Stomach smooth muscle (tissue), 2 donors: ENCODE data around the gene DEUP1.

Experiments used
- H3K27ac ChIP-seq: one replicate; pipeline ENCODE4 v1.7.0; 2013; ENCODE audit warnings: mild to moderate bottlenecking, low read length, inconsistent platforms
- H3K27me3 ChIP-seq, 2 donors: one replicate each; pipeline ENCODE4 v1.7.0; 2013; ENCODE audit warnings: low read length in 2 of 2; ENCODE audit not compliant: insufficient read depth in 2 of 2, control insufficient read depth in 1 of 2
- H3K36me3 ChIP-seq, 2 donors: one replicate each; pipeline ENCODE4 v1.7.0; 2013; ENCODE audit warnings: low read length in 2 of 2; ENCODE audit not compliant: control insufficient read depth in 2 of 2, insufficient read depth in 2 of 2
- H3K4me1 ChIP-seq: one replicate; pipeline ENCODE4 v1.7.0; 2013; ENCODE audit warnings: low read length; ENCODE audit not compliant: control insufficient read depth, insufficient read depth
- H3K4me3 ChIP-seq, 2 donors: one replicate each; pipeline ENCODE4 v1.7.0; 2013; ENCODE audit warnings: low read length in 2 of 2
- H3K9ac ChIP-seq, 2 donors: one replicate each; pipeline ENCODE4 v1.7.0; 2013; ENCODE audit warnings: low read length in 2 of 2, mild to moderate bottlenecking in 1 of 2
- H3K9me3 ChIP-seq, 2 donors: one replicate each; pipeline ENCODE4 v1.7.0; 2013; ENCODE audit warnings: low read length in 2 of 2; ENCODE audit not compliant: control insufficient read depth in 2 of 2
- donor health status: healthy.
- donor health status: Pancreatic carcinoma.

The DEUP1 gene

GRCh38 chr11:93359396-93359795, 28.9 kb downstream of the DEUP1 start:
- Histone ChIP-seq H3K9me3 (no peaks in the 10 kb centered on the region), H3K4me1 (no peaks in the 10 kb centered on the region), H3K36me3 (no peaks in the 10 kb centered on the region), H3K4me3 (no peak overlapping the region), H3K27ac (no peak overlapping the region), H3K27me3 (no peaks in the 10 kb centered on the region), H3K9ac (no peak overlapping the region)

- Histone ChIP-seq H3K27me3 (no peaks in the 10 kb centered on the region), H3K9ac (no peak overlapping the region), H3K36me3 (no peaks in the 10 kb centered on the region), H3K4me3 (no peak overlapping the region), H3K9me3 (no peaks in the 10 kb centered on the region), H3K4me1 (no peaks in the 10 kb centered on the region), H3K27ac (no peak overlapping the region)
These were observed 30.9 kb downstream of the DEUP1 start for GRCh38 chr11:93361435-93361834.

- Histone ChIP-seq H3K27me3 (no peaks in the 10 kb centered on the region), H3K9ac (no peak overlapping the region), H3K27ac (no peak overlapping the region), H3K9me3 (no peaks in the 10 kb centered on the region), H3K4me1 (no peaks in the 10 kb centered on the region), H3K4me3 (no peak overlapping the region), H3K36me3 (no peaks in the 10 kb centered on the region)
These were observed 37.5 kb downstream of the DEUP1 start for GRCh38 chr11:93368022-93368421.

- no peak overlapping the region for H3K9ac ChIP-seq
These were observed 39.7 kb downstream of the DEUP1 start for GRCh38 chr11:93370260-93370659.

GRCh38 chr11:93389737-93390136, 59.2 kb downstream of the DEUP1 start:
- H3K9ac ChIP-seq = no peak overlapping the region
- no peak overlapping the region for H3K27ac ChIP-seq
- H3K36me3 ChIP-seq = no peaks in the 10 kb centered on the region
- no peak overlapping the region for H3K4me3 ChIP-seq
- no peaks in the 10 kb centered on the region for H3K27me3 ChIP-seq
- no peaks in the 10 kb centered on the region for H3K9me3 ChIP-seq
- H3K4me1 ChIP-seq = no peaks in the 10 kb centered on the region

More at GRCh38 chr11:93370260-93370659, 39.7 kb downstream of the DEUP1 start:
- Histone ChIP-seq H3K36me3 (no peaks in the 10 kb centered on the region), H3K27ac (no peak overlapping the region), H3K27me3 (no peaks in the 10 kb centered on the region), H3K4me3 (no peak overlapping the region), H3K4me1 (no peaks in the 10 kb centered on the region), H3K9me3 (no peaks in the 10 kb centered on the region)

GRCh38 chr11:93392867-93393266, 62.3 kb downstream of the DEUP1 start:
- no peaks in the 10 kb centered on the region for H3K27me3 ChIP-seq

GRCh38 chr11:93393386-93393785, 62.8 kb downstream of the DEUP1 start:
- Histone ChIP-seq H3K27me3 (no peaks in the 10 kb centered on the region), H3K9me3 (no peaks in the 10 kb centered on the region), H3K27ac (no peak overlapping the region), H3K9ac (no peak overlapping the region), H3K4me1 (no peaks in the 10 kb centered on the region), H3K36me3 (no peaks in the 10 kb centered on the region), H3K4me3 (no peak overlapping the region)

More at GRCh38 chr11:93392867-93393266, 62.3 kb downstream of the DEUP1 start:
- Histone ChIP-seq H3K4me1 (no peaks in the 10 kb centered on the region), H3K36me3 (no peaks in the 10 kb centered on the region), H3K9ac (no peak overlapping the region), H3K4me3 (no peak overlapping the region), H3K9me3 (no peaks in the 10 kb centered on the region), H3K27ac (no peak overlapping the region)

- H3K27me3 ChIP-seq = no peaks in the 10 kb centered on the region
These were observed 63.9 kb downstream of the DEUP1 start for GRCh38 chr11:93394488-93394887.

GRCh38 chr11:93396316-93396715, 65.8 kb downstream of the DEUP1 start:
- Histone ChIP-seq H3K4me3 (no peak overlapping the region), H3K36me3 (no peaks in the 10 kb centered on the region), H3K27ac (no peak overlapping the region), H3K9ac (no peak overlapping the region), H3K9me3 (no peaks in the 10 kb centered on the region), H3K4me1 (no peaks in the 10 kb centered on the region), H3K27me3 (no peaks in the 10 kb centered on the region)

More at GRCh38 chr11:93394488-93394887, 63.9 kb downstream of the DEUP1 start:
- Histone ChIP-seq H3K4me3 (no peak overlapping the region), H3K36me3 (no peaks in the 10 kb centered on the region), H3K4me1 (no peaks in the 10 kb centered on the region), H3K9ac (no peak overlapping the region), H3K9me3 (no peaks in the 10 kb centered on the region), H3K27ac (no peak overlapping the region)

- no peaks in the 10 kb centered on the region for H3K36me3 ChIP-seq
- no peaks in the 10 kb centered on the region for H3K27me3 ChIP-seq
- H3K9me3 ChIP-seq = no peaks in the 10 kb centered on the region
- H3K4me1 ChIP-seq = no peaks in the 10 kb centered on the region
- H3K4me3 ChIP-seq = no peak overlapping the region
- H3K9ac ChIP-seq = no peak overlapping the region
- no peak overlapping the region for H3K27ac ChIP-seq
These were observed 73.4 kb downstream of the DEUP1 start for GRCh38 chr11:93403930-93404329.

- H3K27me3 ChIP-seq = no peaks in the 10 kb centered on the region
- no peaks in the 10 kb centered on the region for H3K4me1 ChIP-seq
- no peaks in the 10 kb centered on the region for H3K36me3 ChIP-seq
- no peak overlapping the region for H3K9ac ChIP-seq
- no peaks in the 10 kb centered on the region for H3K9me3 ChIP-seq
- H3K4me3 ChIP-seq = no peak overlapping the region
- no peak overlapping the region for H3K27ac ChIP-seq
These were observed 77.3 kb downstream of the DEUP1 start for GRCh38 chr11:93407777-93408401.
